HCT116 (cell line): Measurements from ENCODE around the gene TNFAIP3. TPM values are rescaled to one million over a fixed set of nuclear protein-coding genes. Genes with fewer than 3 reads are reported as not detected.

Experiments used
- ATAC-seq: fragments of 200-7000 bp; cut with Tn5 transposase; 2 replicates; pipeline ENCODE4 v1.9.1; 2020; ENCODE audit warnings: mild to moderate bottlenecking, moderate library complexity
- BruUV-seq: library from RNA; stranded (reverse); fragments of 400-500 nt; replicated peaks from 2 replicates; lab custom pipeline; 2021; lab: Mats Ljungman, UMichigan
- CTCF ChIA-PET: fragments of 300-600 bp; sonication (Branson Sonifier 250); formaldehyde crosslinking; loops from one replicate; lab custom pipeline; 2021; ENCODE audit warnings: antibody characterized with exemption; lab: Charles Lee
- POLR2A ChIA-PET: fragments of 300-600, 350-600 bp; sonication (Branson Sonifier 250); formaldehyde crosslinking; loops from one replicate; lab custom pipeline; 2021; ENCODE audit warnings: antibody characterized with exemption; lab: Charles Lee
- RAD21 ChIA-PET, 2 experiments: fragments of 300-600 bp; sonication (Branson Sonifier 250); formaldehyde crosslinking; loops; one replicate each; lab custom pipeline; 2023; ENCODE audit warnings: low total read pairs in 2 of 2; ENCODE audit not compliant: uncharacterized antibody in 2 of 2, unreplicated experiment in 2 of 2, low non-redundant PET in 1 of 2; lab: Charles Lee
- DNase-seq: peaks from one replicate; pipeline ENCODE4 v3.0.0-alpha.2; 2010; ENCODE audit warnings: low read depth, low spot score
- H2AFZ ChIP-seq: fragments of 200-600 bp; shearing (Covaris generic), sonication (generic); 2 replicates; pipeline ENCODE4 v1.6.1; 2017; ENCODE audit warnings: low read depth, mixed run types, mixed read lengths, antibody characterized with exemption, low read length; ENCODE audit not compliant: poor library complexity, severe bottlenecking
- H3K27ac ChIP-seq: 2 replicates; pipeline ENCODE4 v1.5.1; 2012; ENCODE audit warnings: low read depth, low read length
- H3K27me3 ChIP-seq: fragments of 200-600 bp; sonication (generic); 2 replicates; pipeline ENCODE4 v1.6.1; 2016; ENCODE audit warnings: mixed run types, low read length, mixed read lengths; ENCODE audit not compliant: insufficient read depth
- H3K36me3 ChIP-seq, 2 experiments: fragments of 200-500 bp in 1 of 2; fragments of 200-600 bp in 1 of 2; sonication (Bioruptor generic) in 1 of 2; sonication (generic) in 1 of 2; 2 replicates each; pipeline versions ENCODE4 v1.5.1 to v1.6.1; 2014 to 2016; ENCODE audit warnings: low read length in 2 of 2, inconsistent platforms in 1 of 2, mixed read lengths in 1 of 2, mixed run types in 1 of 2; ENCODE audit not compliant: insufficient read depth in 2 of 2, control insufficient read depth in 1 of 2
- H3K4me1 ChIP-seq, 2 experiments: fragments of 200-600 bp in 1 of 2; sonication (generic) in 1 of 2; 2 replicates each; pipeline versions ENCODE4 v1.5.1 to v1.6.1; 2012 to 2017; ENCODE audit warnings: low read length in 2 of 2, inconsistent platforms in 1 of 2, mild to moderate bottlenecking in 1 of 2, mixed read lengths in 1 of 2, mixed run types in 1 of 2, moderate library complexity in 1 of 2; ENCODE audit not compliant: insufficient read depth in 2 of 2, control insufficient read depth in 1 of 2
- H3K4me2 ChIP-seq: fragments of 200-600 bp; sonication (generic); 2 replicates; pipeline ENCODE4 v1.6.1; 2017; ENCODE audit warnings: mixed run types, low read length, mixed read lengths
- H3K4me3 ChIP-seq, 2 experiments: fragments of 200-600 bp in 1 of 2; sonication (generic) in 1 of 2; replicated peaks in 1 of 2; 2 replicates each; pipeline ENCODE4 v1.5.1; 2011 to 2016; ENCODE audit warnings: low read length in 2 of 2, control low read depth in 1 of 2, low read depth in 1 of 2, mild to moderate bottlenecking in 1 of 2, mixed read lengths in 1 of 2, mixed run types in 1 of 2
- H3K79me2 ChIP-seq: fragments of 200-600 bp; sonication (generic); 2 replicates; pipeline ENCODE4 v1.6.1; 2017; ENCODE audit warnings: mild to moderate bottlenecking, mixed run types, low read length, moderate library complexity, mixed read lengths; ENCODE audit not compliant: insufficient read depth
- H3K9ac ChIP-seq: fragments of 200-600 bp; sonication (generic); 2 replicates; pipeline ENCODE4 v1.6.1; 2016; ENCODE audit warnings: low read length, mixed read lengths
- H3K9me2 ChIP-seq: fragments of 200-600 bp; sonication (generic), shearing (Covaris generic); 2 replicates; pipeline ENCODE4 v1.6.1; 2017; ENCODE audit warnings: mixed run types, mild to moderate bottlenecking, moderate library complexity; ENCODE audit not compliant: insufficient read depth
- H3K9me3 ChIP-seq, 2 experiments: fragments of 200-500 bp in 1 of 2; fragments of 200-600 bp in 1 of 2; sonication (Bioruptor generic) in 1 of 2; sonication (generic) in 1 of 2; 2 replicates each; pipeline ENCODE4 v1.6.1; 2014 to 2017; ENCODE audit warnings: low read length in 2 of 2, mixed read lengths in 2 of 2, inconsistent platforms in 1 of 2, low read depth in 1 of 2, mild to moderate bottlenecking in 1 of 2, mixed run types in 1 of 2, moderate library complexity in 1 of 2; ENCODE audit not compliant: control insufficient read depth in 1 of 2, insufficient read depth in 1 of 2
- H4K20me1 ChIP-seq: fragments of 200-600 bp; sonication (generic), shearing (Covaris generic); 2 replicates; pipeline ENCODE4 v1.6.1; 2017; ENCODE audit warnings: mixed run types, mild to moderate bottlenecking, moderate library complexity; ENCODE audit not compliant: insufficient read depth
- CEBPB ChIP-seq: IDR thresholded peaks from 2 replicates; pipeline ENCODE4 v1.6.1; 2012; ENCODE audit warnings: low read depth
- EZH2 ChIP-seq: fragments of 200-600 bp; sonication (generic); IDR thresholded peaks from 2 replicates; pipeline ENCODE4 v1.6.1; 2017; ENCODE audit warnings: antibody characterized with exemption, mixed run types
- FOSL1 ChIP-seq: IDR thresholded peaks from 2 replicates; pipeline ENCODE4 v1.6.1; 2012; ENCODE audit warnings: low read depth
- JUND ChIP-seq: IDR thresholded peaks from 2 replicates; pipeline ENCODE4 v1.6.1; 2012
- MAX ChIP-seq: IDR thresholded peaks from 2 replicates; pipeline ENCODE4 v1.6.1; 2012
- SIN3A ChIP-seq: IDR thresholded peaks from 2 replicates; pipeline ENCODE4 v1.6.1; 2012; ENCODE audit warnings: low read depth
- SP1 ChIP-seq: IDR thresholded peaks from 2 replicates; pipeline ENCODE4 v1.6.1; 2012; ENCODE audit warnings: low read depth
- ZBTB33 ChIP-seq: IDR thresholded peaks from 2 replicates; pipeline ENCODE4 v1.6.1; 2011; ENCODE audit warnings: mild to moderate bottlenecking, low read length, moderate library complexity; ENCODE audit not compliant: insufficient replicate concordance; ENCODE audit errors: extremely low read depth
- ZFX ChIP-seq: fragments of 450-650 bp; IDR thresholded peaks from 2 replicates; pipeline ENCODE4 v1.6.1; 2017
- intact Hi-C: fragments of 100-400 bp; cut with micrococcal nuclease; formaldehyde crosslinking; loops from 2 replicates; pipeline ENCODE4 v1.10.0; 2022
- total RNA-seq: library from RNA; stranded (reverse); gene quantifications from one replicate; pipeline ENCODE4 v1.2.1, GENCODE V29; 2021; ENCODE audit not compliant: unreplicated experiment
- TF ChIP-seq, protein P1 (sequence below), 3 experiments: fragments of 200-600 bp in 1 of 3; sonication (generic) in 1 of 3; IDR thresholded peaks in 2 of 3; conservative IDR thresholded peaks in 1 of 3; 2 replicates each; pipeline ENCODE4 v1.5.1; 2012 to 2017; ENCODE audit warnings: low read depth in 2 of 3, low read length in 2 of 3, antibody characterized with exemption in 1 of 3, borderline replicate concordance in 1 of 3, control low read depth in 1 of 3, mild to moderate bottlenecking in 1 of 3, mixed read lengths in 1 of 3, mixed run types in 1 of 3, moderate library complexity in 1 of 3; ENCODE audit not compliant: insufficient read depth in 1 of 3

The TNFAIP3 gene
- total RNA-seq, 1 experiment from 2014 or later: 4.4 TPM

DNA sequence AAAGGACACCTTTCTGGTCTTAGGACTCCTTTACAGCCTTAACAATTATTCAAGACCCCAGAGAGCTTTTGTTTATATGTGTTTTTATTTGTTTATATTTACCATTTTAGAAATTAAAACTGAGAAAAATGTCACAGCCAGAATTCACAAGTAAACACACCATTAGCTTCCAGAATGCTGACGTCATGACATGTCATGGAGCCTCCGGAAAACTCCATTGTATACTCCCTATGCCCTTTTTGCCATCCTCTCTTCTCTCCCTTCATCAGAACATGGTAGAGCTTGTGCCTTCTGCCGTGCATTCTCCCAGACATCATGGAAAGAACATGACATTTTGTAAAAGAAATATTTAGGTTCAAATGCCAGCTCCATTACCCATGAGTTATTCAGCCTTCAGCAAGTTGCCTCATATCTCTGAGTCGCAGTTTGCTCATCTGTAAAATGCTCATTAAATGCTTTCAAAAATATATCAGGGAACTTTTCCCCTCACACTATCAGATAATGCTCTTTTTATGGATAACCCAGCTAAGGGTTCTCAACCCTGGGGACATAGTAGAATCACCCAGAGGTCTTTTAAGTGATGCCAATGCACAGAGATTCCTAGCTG is 27.8 kb downstream of the TNFAIP3 start:
- Histone ChIP-seq H3K4me3 (no peak overlapping the region), H2AFZ (peak overlapping the region; percentile 33), H3K9ac (no peak overlapping the region), H3K27ac (no peak overlapping the region), H3K79me2 (no peaks in the 10 kb centered on the region), H3K4me1 (peaks cover 0 to 22% of the 10 kb centered on the region in 2 experiments; a peak in 1 of 4 replicates), H3K9me2 (no peaks in the 10 kb centered on the region), H4K20me1 (no peaks in the 10 kb centered on the region), H3K27me3 (no peaks in the 10 kb centered on the region), H3K9me3 (no peaks in the 10 kb centered on the region), H3K36me3 (no peaks in the 10 kb centered on the region), H3K4me2 (peak overlapping the region; percentile 26)
- ChIA-PET POLR2A (no interaction called here), RAD21 (no interaction called here), CTCF (no interaction called here)
- no peak for DNase-seq
- no peak for ATAC-seq
- TF ChIP-seq ZBTB33: no peak
- TF ChIP-seq SIN3A: no peak
- TF ChIP-seq EZH2: no peak
- TF ChIP-seq, protein P1, sequence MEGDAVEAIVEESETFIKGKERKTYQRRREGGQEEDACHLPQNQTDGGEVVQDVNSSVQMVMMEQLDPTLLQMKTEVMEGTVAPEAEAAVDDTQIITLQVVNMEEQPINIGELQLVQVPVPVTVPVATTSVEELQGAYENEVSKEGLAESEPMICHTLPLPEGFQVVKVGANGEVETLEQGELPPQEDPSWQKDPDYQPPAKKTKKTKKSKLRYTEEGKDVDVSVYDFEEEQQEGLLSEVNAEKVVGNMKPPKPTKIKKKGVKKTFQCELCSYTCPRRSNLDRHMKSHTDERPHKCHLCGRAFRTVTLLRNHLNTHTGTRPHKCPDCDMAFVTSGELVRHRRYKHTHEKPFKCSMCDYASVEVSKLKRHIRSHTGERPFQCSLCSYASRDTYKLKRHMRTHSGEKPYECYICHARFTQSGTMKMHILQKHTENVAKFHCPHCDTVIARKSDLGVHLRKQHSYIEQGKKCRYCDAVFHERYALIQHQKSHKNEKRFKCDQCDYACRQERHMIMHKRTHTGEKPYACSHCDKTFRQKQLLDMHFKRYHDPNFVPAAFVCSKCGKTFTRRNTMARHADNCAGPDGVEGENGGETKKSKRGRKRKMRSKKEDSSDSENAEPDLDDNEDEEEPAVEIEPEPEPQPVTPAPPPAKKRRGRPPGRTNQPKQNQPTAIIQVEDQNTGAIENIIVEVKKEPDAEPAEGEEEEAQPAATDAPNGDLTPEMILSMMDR (IDR thresholded peaks at IDR 0.05 in 2 of 3, conservative IDR thresholded peaks at IDR 0.05 in 1 of 3; ENCODE audit: borderline replicate concordance in 1 of 3, insufficient read depth in 1 of 3, low read depth in 2 of 3, low read length in 2 of 3): no peak
- TF ChIP-seq SP1: peak; percentile 35; the same call in 1 of the 2 replicates
- no peak for TF ChIP-seq MAX
- TF ChIP-seq FOSL1: peak; percentile 68
- TF ChIP-seq JUND: peak; percentile 22; the same call in 1 of the 2 replicates
- peak; percentile 61; the same call in 1 of the 2 replicates for TF ChIP-seq CEBPB
- no peak for TF ChIP-seq ZFX
- no TSS peak for BruUV-seq
- intact Hi-C loops: no loop called here
